ENCODE results near the gene RABGEF1. TPM values are rescaled to one million over a fixed set of nuclear protein-coding genes. Genes with fewer than 3 reads are reported as not detected.

The RABGEF1 gene
- total and polyA plus RNA-seq, 4 donors: 5.2 to 14.0 (median 7.7) TPM

GRCh38 chr7:66743920-66744319 lies 3.4 kb downstream of the RABGEF1 start:
- Histone ChIP-seq H3K4me1 (ENCODE audit: control insufficient read depth in 4 of 4, insufficient read depth in 4 of 4, low read length in 3 of 4) (peaks cover 0 to 18% (median 11%) of the 10 kb centered on the region in 4 donors), H3K9me3 (ENCODE audit: control insufficient read depth in 4 of 4, low read length in 3 of 4) (no peaks in the 10 kb centered on the region), H3K4me3 (ENCODE audit: low read depth in 1 of 3, low read length in 3 of 3) (no peak overlapping the region), H3K36me3 (ENCODE audit: control insufficient read depth in 4 of 4, insufficient read depth in 3 of 4, low read depth in 1 of 4, low read length in 3 of 4) (no peaks in the 10 kb centered on the region), H3K9ac (ENCODE audit: low read depth in 1 of 2, low read length in 2 of 2) (no peak overlapping the region), H3K27ac (ENCODE audit: low read depth in 1 of 2, low read length in 2 of 2) (no peak overlapping the region), H3K27me3 (ENCODE audit: control insufficient read depth in 4 of 4, insufficient read depth in 4 of 4, low read length in 3 of 4) (no peaks in the 10 kb centered on the region)
- WGBS: 97% methylated on average over 9 of the region's 9 CpGs
- no peak for DNase-seq (ENCODE audit: low spot score)
- TF ChIP-seq RAD21 (IDR thresholded peaks at IDR 0.05) (no peak), ATF3 (IDR thresholded peaks at IDR 0.05) (no peak), TAF1 (conservative IDR thresholded peaks at IDR 0.05) (no peak), RXRA (IDR thresholded peaks at IDR 0.05) (no peak)

- Histone ChIP-seq H3K4me3 (ENCODE audit: low read depth in 1 of 3, low read length in 3 of 3) (no peak overlapping the region), H3K9me3 (ENCODE audit: control insufficient read depth in 4 of 4, low read length in 3 of 4) (no peaks in the 10 kb centered on the region), H3K27me3 (ENCODE audit: control insufficient read depth in 4 of 4, insufficient read depth in 4 of 4, low read length in 3 of 4) (no peaks in the 10 kb centered on the region), H3K36me3 (ENCODE audit: control insufficient read depth in 4 of 4, insufficient read depth in 3 of 4, low read depth in 1 of 4, low read length in 3 of 4) (no peaks in the 10 kb centered on the region), H3K9ac (ENCODE audit: low read depth in 1 of 2, low read length in 2 of 2) (no peak overlapping the region), H3K4me1 (ENCODE audit: control insufficient read depth in 4 of 4, insufficient read depth in 4 of 4, low read length in 3 of 4) (peaks cover 3 to 15% (median 10%) of the 10 kb centered on the region in 4 donors), H3K27ac (ENCODE audit: low read depth in 1 of 2, low read length in 2 of 2) (no peak overlapping the region)
- DNase-seq (ENCODE audit: low spot score): no peak
- TF ChIP-seq ATF3 (IDR thresholded peaks at IDR 0.05) (no peak), RAD21 (IDR thresholded peaks at IDR 0.05) (no peak), RXRA (IDR thresholded peaks at IDR 0.05) (no peak), TAF1 (conservative IDR thresholded peaks at IDR 0.05) (no peak), EGR1 (IDR thresholded peaks at IDR 0.05; ENCODE audit: low read depth in 2 of 2) (no peak), REST (IDR thresholded peaks at IDR 0.05) (no peak), ZBTB33 (IDR thresholded peaks at IDR 0.05) (no peak), FOXA2 (IDR thresholded peaks at IDR 0.05) (no peak), FOXA1 (IDR thresholded peaks at IDR 0.05) (no peak), YY1 (IDR thresholded peaks at IDR 0.05) (no peak), SP1 (IDR thresholded peaks at IDR 0.05) (no peak), CTCF (IDR thresholded peaks at IDR 0.05; ENCODE audit: low read depth, low read length, missing input control) (no peak), MAX (IDR thresholded peaks at IDR 0.05) (no peak)
- WGBS: 87% methylated on average over 2 of the region's 2 CpGs
These were observed 6.9 kb downstream of the RABGEF1 start for GRCh38 chr7:66747385-66747784.
